D721Med (cell line): ENCODE results near the gene ALDH3A2.

Source experiments
- DNase-seq: peaks from one replicate; pipeline ENCODE4 v3.0.0; 2011; ENCODE audit warnings: low spot score; ENCODE audit not compliant: insufficient read length
- FAIRE-seq: peaks from 2 replicates; lab custom pipeline; 2011; peaks lifted over from hg19 to GRCh38; lab: Jason Lieb, UNC
- TF ChIP-seq, protein P1 (sequence below): IDR thresholded peaks from 2 replicates; pipeline ENCODE4 v1.5.1; 2012; ENCODE audit warnings: mild to moderate bottlenecking, control low read depth; ENCODE audit not compliant: insufficient read depth; ENCODE audit errors: missing control alignments

The ALDH3A2 gene

DNA sequence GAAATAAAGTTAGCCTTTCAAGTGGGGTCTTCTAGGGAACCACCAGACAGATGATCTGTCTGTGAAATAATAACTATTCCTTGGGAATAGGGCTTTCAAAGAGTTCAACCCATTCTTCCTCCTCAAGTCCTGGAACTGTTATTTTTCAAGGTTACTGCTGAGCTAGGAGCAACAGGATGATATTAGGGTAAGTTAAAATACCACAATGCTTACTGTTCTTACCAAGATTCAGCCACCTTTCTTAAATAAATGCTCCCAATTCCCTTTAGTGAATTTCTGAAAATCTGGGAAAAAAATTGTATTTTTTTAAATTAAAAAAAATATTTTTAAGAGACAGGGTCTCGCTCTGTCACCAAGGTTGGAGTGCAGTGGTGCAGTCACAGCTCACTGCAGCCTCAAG is 26.9 kb upstream of the ALDH3A2 start:
- TF ChIP-seq, protein P1, sequence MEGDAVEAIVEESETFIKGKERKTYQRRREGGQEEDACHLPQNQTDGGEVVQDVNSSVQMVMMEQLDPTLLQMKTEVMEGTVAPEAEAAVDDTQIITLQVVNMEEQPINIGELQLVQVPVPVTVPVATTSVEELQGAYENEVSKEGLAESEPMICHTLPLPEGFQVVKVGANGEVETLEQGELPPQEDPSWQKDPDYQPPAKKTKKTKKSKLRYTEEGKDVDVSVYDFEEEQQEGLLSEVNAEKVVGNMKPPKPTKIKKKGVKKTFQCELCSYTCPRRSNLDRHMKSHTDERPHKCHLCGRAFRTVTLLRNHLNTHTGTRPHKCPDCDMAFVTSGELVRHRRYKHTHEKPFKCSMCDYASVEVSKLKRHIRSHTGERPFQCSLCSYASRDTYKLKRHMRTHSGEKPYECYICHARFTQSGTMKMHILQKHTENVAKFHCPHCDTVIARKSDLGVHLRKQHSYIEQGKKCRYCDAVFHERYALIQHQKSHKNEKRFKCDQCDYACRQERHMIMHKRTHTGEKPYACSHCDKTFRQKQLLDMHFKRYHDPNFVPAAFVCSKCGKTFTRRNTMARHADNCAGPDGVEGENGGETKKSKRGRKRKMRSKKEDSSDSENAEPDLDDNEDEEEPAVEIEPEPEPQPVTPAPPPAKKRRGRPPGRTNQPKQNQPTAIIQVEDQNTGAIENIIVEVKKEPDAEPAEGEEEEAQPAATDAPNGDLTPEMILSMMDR: no peak
- DNase-seq: no peak
- no peak for FAIRE-seq

DNA sequence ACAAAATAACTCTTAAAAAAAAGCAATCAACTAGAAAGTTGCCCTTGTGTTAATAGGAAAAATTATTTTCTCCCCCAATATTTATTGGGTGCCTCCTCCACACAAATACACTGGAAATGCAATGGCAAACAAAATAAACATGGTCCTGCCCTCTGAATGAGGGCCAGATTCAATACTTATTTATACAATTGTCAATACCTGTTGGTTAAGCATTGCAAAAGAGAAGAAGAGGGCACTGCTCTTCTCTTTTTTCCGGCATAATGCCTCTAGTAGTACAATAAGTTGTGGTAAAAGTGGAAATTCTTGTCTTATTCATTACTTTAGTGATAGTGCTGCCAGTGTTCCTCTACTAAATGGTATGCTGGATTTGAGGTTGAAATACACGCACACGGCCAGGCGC is 22.5 kb upstream of the ALDH3A2 start:
- TF ChIP-seq, protein P1: no peak
- FAIRE-seq (no peak), DNase-seq (no peak)

- FAIRE-seq: no peak
- TF ChIP-seq, protein P1: no peak
- DNase-seq: no peak
Measured at GRCh38 chr17:19629449-19629848, 19.1 kb upstream of the ALDH3A2 start.

GRCh38 chr17:19630035-19630434 is 18.5 kb upstream of the ALDH3A2 start:
- no peak for FAIRE-seq
- no peak for DNase-seq
- TF ChIP-seq, protein P1: no peak

DNA sequence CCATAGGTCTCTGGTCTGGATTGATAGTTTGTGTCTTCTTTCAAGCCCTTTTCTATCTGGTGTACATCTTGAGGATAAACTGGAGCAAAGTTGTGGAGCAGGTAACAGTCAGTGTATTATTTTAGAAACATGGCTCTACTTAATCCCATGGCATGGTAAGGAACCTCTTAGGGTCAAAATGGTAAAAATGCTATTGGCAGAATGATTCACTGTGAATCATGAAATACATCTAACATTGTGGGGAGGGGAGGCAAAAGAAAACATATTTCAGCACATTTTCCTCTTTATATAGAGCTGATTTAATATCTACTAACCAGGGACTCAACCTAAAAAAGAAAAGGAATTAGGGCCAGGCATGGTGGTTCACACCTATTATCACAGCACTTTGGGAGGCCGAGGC is 17.9 kb upstream of the ALDH3A2 start:
- FAIRE-seq (no peak), DNase-seq (no peak)
- TF ChIP-seq, protein P1: no peak

GRCh38 chr17:19631905-19632304 is 16.6 kb upstream of the ALDH3A2 start:
- FAIRE-seq: no peak

DNA sequence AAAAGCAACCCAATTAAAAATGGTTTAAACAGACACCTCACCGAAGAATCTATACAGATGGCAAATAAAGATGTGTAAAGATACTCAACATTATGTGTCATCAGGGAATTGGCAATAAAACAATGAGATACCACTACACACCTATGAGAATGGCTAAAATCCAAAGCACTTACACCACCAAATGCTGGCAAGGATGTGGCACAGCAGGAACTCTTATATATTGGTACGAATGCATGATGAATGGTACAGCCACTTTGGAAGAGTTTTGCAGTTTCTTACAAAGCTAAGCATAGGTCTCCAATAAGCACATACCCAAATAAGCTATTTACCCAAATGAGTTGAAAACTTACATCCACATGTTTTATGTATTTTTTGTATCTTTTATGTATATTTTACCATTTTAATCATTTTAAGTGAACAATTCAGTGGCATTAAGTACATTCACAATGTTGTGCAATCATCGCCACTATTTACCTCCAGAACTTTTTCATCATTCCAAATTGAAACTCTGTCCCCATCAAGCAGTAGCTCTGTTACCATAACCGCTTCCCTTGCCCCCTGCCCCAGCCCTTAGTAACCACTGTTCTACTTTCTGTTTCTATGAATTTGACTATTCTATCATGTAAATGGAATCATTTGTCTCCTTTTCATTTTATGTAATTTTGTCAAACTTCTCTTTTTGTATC is 6.7 kb upstream of the ALDH3A2 start:
- FAIRE-seq: no peak
- TF ChIP-seq, protein P1: no peak
- no peak for DNase-seq

More at GRCh38 chr17:19631905-19632304, 16.6 kb upstream of the ALDH3A2 start:
- DNase-seq: no peak
- TF ChIP-seq, protein P1: no peak
